Effector memory CD4-positive, alpha-beta T cell (primary cell): Measurements from ENCODE around the gene TOR2A.
"Not testable (repeated sequence)": the region's sequence is repeated elsewhere in the genome, so short reads cannot be mapped to it uniquely, and the experiment has no call there.

Experiments
- DNase-seq, 3 donors: peaks; one replicate each; pipeline ENCODE4 v3.0.0-alpha.2; 2020
- H3K27ac ChIP-seq: 2 replicates; pipeline ENCODE4 v1.7.0; 2013; ENCODE audit warnings: mild to moderate bottlenecking, low read length, moderate library complexity; ENCODE audit not compliant: insufficient read depth, poor library complexity, severe bottlenecking
- H3K27me3 ChIP-seq: replicated peaks from 2 replicates; pipeline ENCODE4 v1.7.0; 2013; ENCODE audit warnings: mild to moderate bottlenecking, low read length; ENCODE audit not compliant: insufficient read depth, control insufficient read depth, poor library complexity, severe bottlenecking
- H3K36me3 ChIP-seq: 2 replicates; pipeline ENCODE4 v1.7.0; 2013; ENCODE audit warnings: mild to moderate bottlenecking, low read length, moderate library complexity; ENCODE audit not compliant: control insufficient read depth, insufficient read depth
- H3K4me1 ChIP-seq: 2 replicates; pipeline ENCODE4 v1.7.0; 2013; ENCODE audit warnings: low read length, mild to moderate bottlenecking; ENCODE audit not compliant: control insufficient read depth, insufficient read depth, poor library complexity, severe bottlenecking
- H3K4me3 ChIP-seq: 2 replicates; pipeline ENCODE4 v1.7.0; 2013; ENCODE audit warnings: low read length, low read depth, mild to moderate bottlenecking; ENCODE audit not compliant: insufficient read depth, poor library complexity, severe bottlenecking
- H3K9me3 ChIP-seq: 2 replicates; pipeline ENCODE4 v1.7.0; 2013; ENCODE audit warnings: mild to moderate bottlenecking, low read length, moderate library complexity; ENCODE audit not compliant: control insufficient read depth
- total RNA-seq, 3 donors: gene quantifications; one replicate each; lab custom pipeline; 2026; lab: John Stamatoyannopoulos, UW

Gene TOR2A
- 10.6 to 14.4 (median 11.8) reads per million in 3 donors for total RNA-seq

DNA sequence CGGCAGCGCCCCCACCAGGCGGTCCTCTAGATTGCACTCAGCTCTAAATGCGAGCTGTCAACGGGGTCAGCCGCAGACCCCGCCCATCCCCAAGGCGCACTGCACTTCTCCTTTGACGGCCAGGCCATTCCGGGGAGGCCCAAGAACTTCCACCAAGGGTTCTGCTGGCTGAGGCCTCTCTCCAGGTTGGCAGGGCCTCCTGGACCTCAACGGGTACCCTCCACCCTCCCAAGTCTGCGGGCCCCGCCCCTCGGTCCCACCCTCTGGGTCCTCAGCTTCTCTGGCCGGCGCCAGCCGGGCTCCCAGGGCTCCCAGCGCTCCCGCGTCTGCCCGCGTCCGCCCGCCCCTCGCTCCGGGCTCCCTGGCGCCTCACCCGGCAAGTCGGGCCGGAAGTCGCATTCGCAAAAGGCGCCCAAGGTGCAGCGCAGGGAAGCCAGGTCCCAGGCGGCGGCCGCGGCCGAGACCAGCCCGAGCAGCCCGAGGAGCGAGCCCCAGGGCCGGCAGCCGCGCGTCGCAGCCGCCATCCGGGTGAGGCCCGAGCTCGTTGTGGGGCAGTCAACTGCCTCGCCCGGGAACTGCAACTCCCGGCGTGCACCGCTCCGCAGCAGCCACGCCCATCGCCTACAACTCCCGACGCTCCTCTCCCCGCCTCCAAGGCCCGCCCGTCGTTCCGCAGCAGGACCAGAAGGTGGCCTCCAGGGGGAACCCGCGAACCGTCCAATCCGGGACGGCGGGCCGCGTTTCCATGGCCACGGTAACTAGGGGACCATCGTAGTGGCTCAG, at the start of gene TOR2A:
TSS of gene TOR2A (minus strand) at position 548 of the 783 bp plus-strand sequence. CDS start at position 524, 24 bp downstream.
- H3K27ac ChIP-seq = peak within 1 kb of the TSS; percentile 86
- H3K36me3 ChIP-seq = peaks cover 22% of the 10 kb centered on the region
- H3K27me3 ChIP-seq = no peaks in the 10 kb centered on the region
- peak within 1 kb of the TSS; percentile 70 for H3K4me3 ChIP-seq
- H3K9me3 ChIP-seq = no peaks in the 10 kb centered on the region
- H3K4me1 ChIP-seq = peaks cover 12% of the 10 kb centered on the region
- peak; percentile 98 to 99 (median 98) for DNase-seq

DNA sequence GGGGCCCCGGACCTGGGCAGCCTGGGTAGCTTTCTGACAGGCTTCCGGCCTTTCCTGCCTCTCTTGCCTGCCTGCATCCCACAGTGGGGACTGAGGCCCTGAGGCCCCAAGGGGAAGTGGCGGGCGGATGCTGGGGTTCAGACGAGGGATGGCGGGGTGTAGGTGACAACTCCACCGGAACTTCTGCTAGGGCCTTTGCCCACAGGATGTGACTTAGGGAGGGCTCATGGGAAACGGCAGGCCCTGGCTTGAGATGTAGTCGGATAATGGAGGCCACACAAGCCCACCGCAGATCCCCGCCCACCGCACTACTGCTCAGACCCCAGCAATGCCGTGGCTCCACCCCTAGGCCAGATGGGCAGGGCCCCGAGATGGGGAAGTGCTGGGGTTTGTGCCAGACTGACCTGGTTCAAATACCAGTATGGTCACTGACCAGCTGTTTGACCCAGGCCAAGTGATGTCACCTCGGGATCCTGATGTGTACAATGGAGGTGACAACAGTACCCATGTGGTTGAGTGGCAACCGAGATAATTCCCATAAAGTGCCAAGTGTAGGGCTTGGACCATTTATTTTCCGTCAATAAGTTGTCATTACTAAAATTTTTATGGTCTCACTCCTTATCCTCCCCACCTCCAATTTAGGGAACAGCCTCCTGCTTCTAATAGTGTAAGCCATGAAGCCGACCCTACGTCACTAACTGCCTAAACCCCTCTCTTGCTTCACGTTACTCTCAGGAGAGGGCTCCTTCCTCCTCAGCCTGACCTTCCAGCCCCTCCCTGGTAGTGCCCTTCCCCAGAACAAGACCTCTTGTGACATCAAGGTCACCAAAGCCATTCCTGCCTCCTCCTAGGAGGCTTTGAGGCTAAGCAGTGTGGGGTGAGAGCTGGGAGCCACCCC, 48.3 kb upstream of the TOR2A start:
- H3K4me1 ChIP-seq = peaks cover 53% of the 10 kb centered on the region
- DNase-seq = peak; percentile 71 to 78 (median 76)
- no peaks in the 10 kb centered on the region for H3K27me3 ChIP-seq
- H3K27ac ChIP-seq = peak overlapping the region; percentile 87
- H3K4me3 ChIP-seq = peak overlapping the region; percentile 29
- H3K9me3 ChIP-seq = no peaks in the 10 kb centered on the region
- peaks cover 14% of the 10 kb centered on the region for H3K36me3 ChIP-seq

DNA sequence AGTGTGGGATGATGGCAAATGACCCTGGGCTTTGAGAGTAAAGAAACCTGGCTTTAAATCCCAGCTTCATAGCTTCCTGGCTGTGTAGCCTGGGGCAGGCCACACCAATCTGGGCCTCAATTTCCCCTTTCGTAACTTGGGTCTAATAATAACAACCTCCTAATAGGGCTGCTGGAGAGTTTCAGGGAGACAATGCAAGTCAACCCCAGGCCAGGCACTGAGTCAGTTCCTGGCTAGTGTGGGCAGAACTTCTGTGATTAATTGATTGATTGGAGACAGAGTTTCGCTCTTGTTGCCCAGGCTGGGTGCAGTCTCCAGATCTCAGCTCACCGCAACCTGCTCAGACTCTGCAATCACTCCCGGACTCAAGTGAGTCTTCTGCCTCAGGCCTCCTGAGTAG, 46.7 kb upstream of the TOR2A start:
- H3K27me3 ChIP-seq = no peaks in the 10 kb centered on the region
- no peak overlapping the region for H3K4me3 ChIP-seq
- H3K9me3 ChIP-seq = no peaks in the 10 kb centered on the region
- peaks cover 58% of the 10 kb centered on the region for H3K4me1 ChIP-seq
- no peaks in the 10 kb centered on the region for H3K36me3 ChIP-seq
- no peak for DNase-seq
- H3K27ac ChIP-seq = no peak overlapping the region

DNA sequence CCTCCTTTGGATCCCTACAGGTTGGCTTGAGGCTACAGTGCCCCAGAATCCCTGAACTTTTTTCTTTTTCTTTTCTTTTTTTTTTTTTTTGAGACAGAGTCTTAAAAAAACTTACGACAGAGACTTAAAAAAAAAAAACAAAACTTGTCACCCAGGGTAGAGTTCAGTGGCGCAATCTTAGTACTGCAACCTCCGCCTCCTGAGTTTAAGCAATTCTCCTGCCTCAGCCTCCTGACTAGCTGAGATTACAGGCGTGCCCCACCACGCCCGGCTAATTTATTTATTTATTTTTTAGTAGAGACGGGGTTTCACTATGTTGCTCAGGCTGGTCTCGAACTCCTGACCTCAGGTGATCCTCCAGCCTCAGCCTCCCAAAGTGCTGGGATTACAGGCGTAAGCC, 45.8 kb upstream of the TOR2A start:
- not testable (repeated sequence) for H3K27me3 ChIP-seq, H3K27ac ChIP-seq, H3K9me3 ChIP-seq, H3K36me3 ChIP-seq, H3K4me3 ChIP-seq, DNase-seq
- H3K4me1 ChIP-seq = peaks cover 64% of the 10 kb centered on the region

DNA sequence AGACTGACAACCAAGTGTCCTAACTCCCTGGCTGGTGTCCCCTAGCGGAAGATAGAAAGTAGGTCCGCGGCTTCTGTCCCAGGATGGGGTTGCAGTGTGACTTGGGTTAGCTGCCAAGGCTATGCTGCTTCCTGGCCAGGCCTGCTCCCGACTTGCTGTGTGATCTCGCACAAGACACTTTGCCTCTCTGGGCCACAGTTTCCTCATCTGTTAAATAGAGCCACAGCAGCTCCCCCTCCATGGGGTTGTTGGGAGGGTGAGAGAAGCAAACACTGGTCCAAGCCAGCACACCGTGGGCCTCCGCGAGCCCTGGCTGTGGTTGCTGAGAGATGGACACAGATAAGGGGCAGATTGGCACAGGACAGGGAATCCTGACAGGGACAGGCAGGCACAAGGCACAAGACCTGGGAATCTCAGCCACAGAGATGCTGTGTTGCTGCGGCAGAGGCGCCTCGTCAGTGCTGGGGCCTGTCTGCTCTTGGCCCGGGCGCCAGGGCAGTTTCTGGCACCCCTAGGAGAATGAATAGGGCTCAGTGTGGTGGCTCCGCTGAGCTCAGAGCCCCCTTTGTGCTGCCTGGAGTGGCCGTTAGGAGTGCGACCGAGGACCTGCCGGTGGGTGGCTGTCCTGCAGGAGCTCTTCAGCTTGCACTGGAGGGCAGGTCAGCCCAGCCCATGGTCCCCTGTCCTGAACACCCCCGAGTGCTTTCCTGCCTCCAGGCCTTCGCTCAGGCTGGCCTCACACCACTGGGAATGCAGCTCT, 45.2 kb upstream of the TOR2A start:
- Histone ChIP-seq H3K27ac (peak overlapping the region; percentile 90), H3K9me3 (no peaks in the 10 kb centered on the region), H3K4me1 (peaks cover 64% of the 10 kb centered on the region), H3K4me3 (no peak overlapping the region), H3K36me3 (no peaks in the 10 kb centered on the region), H3K27me3 (no peaks in the 10 kb centered on the region)
- DNase-seq = no peak

GRCh38 chr9:127779136-127779981, 44.3 kb upstream of the TOR2A start:
- Histone ChIP-seq H3K9me3 (no peaks in the 10 kb centered on the region), H3K36me3 (peaks cover 3% of the 10 kb centered on the region), H3K27me3 (no peaks in the 10 kb centered on the region), H3K4me1 (peaks cover 59% of the 10 kb centered on the region), H3K27ac (peak overlapping the region; percentile 90), H3K4me3 (peak overlapping the region; percentile 74)
- peak; percentile 35 to 48 (median 40) for DNase-seq

GRCh38 chr9:127778280-127779135, 43.4 kb upstream of the TOR2A start, which contains the start of gene SH2D3C:
SH2D3C (minus strand) TSS chr9:127778666; CDS start chr9:127778627, 39 bp downstream.
- H3K4me3 ChIP-seq = peak within 1 kb of the TSS; percentile 74

DNA sequence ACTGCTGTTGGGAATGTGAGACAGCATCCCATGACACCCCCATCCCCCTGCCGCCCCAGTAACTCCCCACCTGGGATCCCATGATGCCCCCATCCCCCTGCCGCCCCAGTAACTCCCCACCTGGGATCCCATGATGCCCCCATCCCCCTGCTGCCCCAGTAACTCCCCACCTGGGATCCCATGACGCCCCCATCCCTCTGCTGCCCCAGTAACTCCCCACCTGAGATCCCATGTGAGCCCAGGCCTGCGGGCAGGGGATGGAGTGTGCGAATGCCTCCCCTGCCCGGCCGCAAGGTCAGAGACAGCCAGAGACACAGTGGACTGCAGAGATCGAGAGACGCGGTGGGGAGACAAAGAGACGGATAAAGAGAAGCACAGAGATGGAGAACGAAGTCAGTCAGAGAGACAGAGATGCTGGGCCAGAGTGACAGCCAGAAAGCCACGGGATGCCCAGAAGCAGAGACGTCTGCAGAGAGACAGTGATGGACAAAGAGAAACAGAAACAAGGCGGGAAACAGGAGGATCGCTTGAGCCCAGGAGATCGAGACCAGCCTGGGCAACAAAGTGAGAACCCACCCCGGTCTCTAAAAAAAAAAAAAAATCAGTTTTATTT, 42.4 kb upstream of the TOR2A start:
- no peak for DNase-seq
- H3K4me1 ChIP-seq = peaks cover 40% of the 10 kb centered on the region
- H3K27ac ChIP-seq = peak overlapping the region; percentile 90
- H3K27me3 ChIP-seq = no peaks in the 10 kb centered on the region
- peaks cover 20% of the 10 kb centered on the region for H3K36me3 ChIP-seq
- no peaks in the 10 kb centered on the region for H3K9me3 ChIP-seq
- peak overlapping the region; percentile 74 for H3K4me3 ChIP-seq

More at GRCh38 chr9:127778280-127779135, 43.4 kb upstream of the TOR2A start, which contains the start of gene SH2D3C:
- H3K4me1 ChIP-seq = peaks cover 50% of the 10 kb centered on the region
- H3K9me3 ChIP-seq = no peaks in the 10 kb centered on the region
- H3K27ac ChIP-seq = peak within 1 kb of the TSS; percentile 90
- no peak for DNase-seq
- H3K36me3 ChIP-seq = peaks cover 11% of the 10 kb centered on the region
- H3K27me3 ChIP-seq = no peaks in the 10 kb centered on the region
